Measurements from ENCODE around the gene PLXDC1. TPM values are rescaled to one million over a fixed set of nuclear protein-coding genes. Genes with fewer than 3 reads are reported as not detected.

PLXDC1 gene
- total RNA-seq, 1 donor from 2014 or later, result 0.28 TPM

DNA sequence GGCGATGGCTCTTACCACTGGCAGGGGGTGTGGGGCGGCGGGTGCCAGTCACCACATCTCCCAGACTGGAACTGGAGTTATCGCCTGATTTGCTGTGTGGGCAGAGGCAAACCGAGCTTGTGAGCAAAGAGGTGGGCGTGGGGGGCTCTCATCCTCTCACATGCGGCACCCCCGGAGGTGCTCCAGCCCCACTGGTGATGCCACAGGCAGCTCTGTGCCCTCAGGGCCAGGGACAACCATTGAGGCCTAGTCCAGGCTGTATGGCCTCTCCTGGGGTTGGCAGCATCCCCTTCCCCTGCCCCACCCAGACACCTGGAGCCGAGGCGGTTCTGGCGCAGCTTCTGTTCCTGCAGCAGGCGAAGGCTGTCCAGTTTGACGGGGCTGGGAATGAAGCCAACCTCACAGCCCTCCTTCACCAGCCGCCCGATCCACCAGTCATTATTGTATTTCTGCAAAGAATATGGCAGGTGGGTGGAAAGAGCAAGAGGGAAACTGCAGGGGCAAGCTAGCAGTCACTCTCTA, 35.1 kb upstream of the PLXDC1 start:
- Mint-ChIP-seq H3K27ac (ENCODE audit: unreplicated experiment) (no peak overlapping the region), H3K4me1 (no peaks in the 10 kb centered on the region), H3K36me3 (ENCODE audit: low read depth) (peaks cover 7% of the 10 kb centered on the region)

DNA sequence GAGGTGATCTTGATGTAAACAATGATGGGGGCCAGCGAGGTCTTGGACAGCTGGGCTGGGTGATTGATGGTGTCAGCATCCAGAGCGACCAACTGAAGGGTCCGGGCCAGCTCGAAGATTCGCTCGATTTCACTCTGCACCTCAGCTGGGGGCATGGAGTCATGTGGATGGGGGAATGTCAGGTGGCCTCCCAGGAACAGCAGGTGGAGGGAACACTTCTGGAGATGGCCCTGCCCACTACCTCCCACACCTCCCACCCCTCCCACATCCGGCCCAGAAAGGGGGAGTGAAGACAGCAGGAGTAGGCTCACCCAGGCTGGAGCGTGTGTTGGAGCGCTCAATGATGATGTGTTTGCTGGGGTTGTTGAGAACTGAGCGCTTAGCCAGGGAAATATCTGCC, 32.3 kb upstream of the PLXDC1 start:
- TF ChIP-seq, protein P1, sequence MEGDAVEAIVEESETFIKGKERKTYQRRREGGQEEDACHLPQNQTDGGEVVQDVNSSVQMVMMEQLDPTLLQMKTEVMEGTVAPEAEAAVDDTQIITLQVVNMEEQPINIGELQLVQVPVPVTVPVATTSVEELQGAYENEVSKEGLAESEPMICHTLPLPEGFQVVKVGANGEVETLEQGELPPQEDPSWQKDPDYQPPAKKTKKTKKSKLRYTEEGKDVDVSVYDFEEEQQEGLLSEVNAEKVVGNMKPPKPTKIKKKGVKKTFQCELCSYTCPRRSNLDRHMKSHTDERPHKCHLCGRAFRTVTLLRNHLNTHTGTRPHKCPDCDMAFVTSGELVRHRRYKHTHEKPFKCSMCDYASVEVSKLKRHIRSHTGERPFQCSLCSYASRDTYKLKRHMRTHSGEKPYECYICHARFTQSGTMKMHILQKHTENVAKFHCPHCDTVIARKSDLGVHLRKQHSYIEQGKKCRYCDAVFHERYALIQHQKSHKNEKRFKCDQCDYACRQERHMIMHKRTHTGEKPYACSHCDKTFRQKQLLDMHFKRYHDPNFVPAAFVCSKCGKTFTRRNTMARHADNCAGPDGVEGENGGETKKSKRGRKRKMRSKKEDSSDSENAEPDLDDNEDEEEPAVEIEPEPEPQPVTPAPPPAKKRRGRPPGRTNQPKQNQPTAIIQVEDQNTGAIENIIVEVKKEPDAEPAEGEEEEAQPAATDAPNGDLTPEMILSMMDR (conservative IDR thresholded peaks at IDR 0.05), result no peak
- DNase-seq (ENCODE audit: low read depth, low spot score), result no peak
- H3K4me1 Mint-ChIP-seq, result no peaks in the 10 kb centered on the region
- no peak overlapping the region for H3K4me3 Mint-ChIP-seq
- H3K9me3 Mint-ChIP-seq, result no peaks in the 10 kb centered on the region
- peaks cover 7% of the 10 kb centered on the region for H3K36me3 Mint-ChIP-seq (ENCODE audit: low read depth)
- H3K27me3 Mint-ChIP-seq (ENCODE audit: low read depth), result no peaks in the 10 kb centered on the region
- H3K27ac Mint-ChIP-seq (ENCODE audit: unreplicated experiment), result no peak overlapping the region

More for the DNA sequence above, 35.1 kb upstream of the PLXDC1 start:
- H3K27me3 Mint-ChIP-seq (ENCODE audit: low read depth), result no peaks in the 10 kb centered on the region
- no peak overlapping the region for H3K4me3 Mint-ChIP-seq
- TF ChIP-seq, protein P1 (conservative IDR thresholded peaks at IDR 0.05), result no peak
- no peak for DNase-seq (ENCODE audit: low read depth, low spot score)
- no peaks in the 10 kb centered on the region for H3K9me3 Mint-ChIP-seq

DNA sequence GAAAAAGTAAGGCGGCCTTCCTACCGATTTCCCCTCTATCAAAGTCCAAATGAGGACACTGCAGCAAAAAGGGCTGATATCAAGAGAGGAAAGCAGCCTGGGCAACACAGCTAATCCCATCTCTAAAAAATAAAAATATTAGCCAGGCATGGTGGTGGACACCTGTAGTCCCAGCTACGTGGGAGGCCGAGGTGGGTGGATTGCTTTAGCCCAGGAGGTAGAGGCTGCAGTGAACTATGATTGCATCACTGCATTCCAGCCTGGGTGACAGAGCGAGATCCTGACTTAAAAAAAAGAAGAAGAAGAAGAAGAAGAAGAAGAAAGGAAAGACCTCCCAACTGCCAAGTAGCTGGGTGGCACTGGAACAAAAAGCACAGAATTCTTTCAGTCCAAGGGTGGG, 31.6 kb upstream of the PLXDC1 start:
- no peak overlapping the region for H3K4me3 Mint-ChIP-seq
- no peak for DNase-seq (ENCODE audit: low read depth, low spot score)
- H3K9me3 Mint-ChIP-seq, result no peaks in the 10 kb centered on the region
- H3K27ac Mint-ChIP-seq (ENCODE audit: unreplicated experiment), result no peak overlapping the region
- H3K27me3 Mint-ChIP-seq (ENCODE audit: low read depth), result no peaks in the 10 kb centered on the region
- TF ChIP-seq, protein P1 (conservative IDR thresholded peaks at IDR 0.05), result no peak
- peaks cover 10% of the 10 kb centered on the region for H3K36me3 Mint-ChIP-seq (ENCODE audit: low read depth)
- H3K4me1 Mint-ChIP-seq, result no peaks in the 10 kb centered on the region

DNA sequence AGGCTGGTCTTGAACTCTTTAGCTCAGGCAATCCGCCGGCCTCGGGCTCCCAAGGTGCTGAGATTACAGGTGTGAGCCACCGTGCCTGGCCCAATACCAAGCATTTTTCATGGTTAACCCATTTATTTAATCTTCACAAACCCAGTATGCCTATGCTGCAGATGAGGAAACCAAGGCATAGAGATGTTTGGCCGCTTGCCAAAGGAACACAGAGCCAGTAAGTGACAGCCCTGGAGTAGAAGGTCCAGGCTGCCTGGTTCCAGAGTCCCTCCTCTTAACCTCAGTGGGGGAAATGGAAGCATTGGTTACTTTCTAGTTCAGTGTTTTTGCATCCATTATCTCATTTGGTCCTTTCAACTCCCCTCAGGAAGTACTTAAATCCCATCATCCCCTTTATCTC, 29.9 kb upstream of the PLXDC1 start:
- Mint-ChIP-seq H3K27ac (ENCODE audit: unreplicated experiment) (no peak overlapping the region), H3K4me3 (no peak overlapping the region), H3K9me3 (no peaks in the 10 kb centered on the region), H3K4me1 (no peaks in the 10 kb centered on the region), H3K27me3 (ENCODE audit: low read depth) (no peaks in the 10 kb centered on the region), H3K36me3 (ENCODE audit: low read depth) (peaks cover 19% of the 10 kb centered on the region)
- TF ChIP-seq, protein P1 (conservative IDR thresholded peaks at IDR 0.05), result no peak
- DNase-seq (ENCODE audit: low read depth, low spot score), result no peak

DNA sequence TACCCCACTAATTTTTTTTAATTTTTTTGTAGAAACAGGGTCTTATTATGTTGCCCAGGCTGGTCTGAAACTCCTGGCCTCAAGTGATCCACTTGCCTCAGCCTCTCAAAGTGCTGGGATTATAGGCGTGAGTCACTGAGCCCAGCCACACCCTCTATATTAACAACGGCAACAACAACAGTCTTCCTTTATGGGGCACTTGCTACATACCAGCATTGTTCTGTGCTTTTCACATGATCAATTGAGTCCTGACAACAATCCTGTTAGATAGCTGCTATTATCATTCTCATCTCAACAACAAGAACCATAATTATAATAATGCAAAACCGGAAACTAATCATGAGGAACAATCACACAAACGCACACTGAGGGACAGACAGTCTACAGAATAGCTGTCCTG, 27.1 kb upstream of the PLXDC1 start:
- H3K9me3 Mint-ChIP-seq, result no peaks in the 10 kb centered on the region
- H3K4me3 Mint-ChIP-seq, result no peak overlapping the region
- H3K27ac Mint-ChIP-seq (ENCODE audit: unreplicated experiment), result no peak overlapping the region
- TF ChIP-seq, protein P1 (conservative IDR thresholded peaks at IDR 0.05), result no peak
- DNase-seq (ENCODE audit: low read depth, low spot score), result no peak
- H3K27me3 Mint-ChIP-seq (ENCODE audit: low read depth), result no peaks in the 10 kb centered on the region
- H3K36me3 Mint-ChIP-seq (ENCODE audit: low read depth), result peaks cover 21% of the 10 kb centered on the region
- peaks cover 1% of the 10 kb centered on the region for H3K4me1 Mint-ChIP-seq
